ENCODE measurements around the gene USP27X.

Gene USP27X

GRCh38 chrX:49879656-49880277, 483 bp downstream of the USP27X start:
- peak overlapping the region; percentile 55 for H3K4me3 ChIP-seq (ENCODE audit: low read depth, low read length)
- no peak for DNase-seq (ENCODE audit: low read depth)

- DNase-seq (ENCODE audit: low read depth) = no peak
- no peak overlapping the region for H3K4me3 ChIP-seq (ENCODE audit: low read depth, low read length)
Measured at GRCh38 chrX:49880668-49881067, 1.4 kb downstream of the USP27X start.

- no peak overlapping the region for H3K4me3 ChIP-seq (ENCODE audit: low read depth, low read length)
- DNase-seq (ENCODE audit: low read depth) = no peak
Measured at GRCh38 chrX:49884290-49884862, 5.1 kb downstream of the USP27X start.

- H3K4me3 ChIP-seq (ENCODE audit: low read depth, low read length) = no peak overlapping the region
- no peak for DNase-seq (ENCODE audit: low read depth)
Measured at GRCh38 chrX:49892542-49892941, 13.3 kb downstream of the USP27X start.

- DNase-seq (ENCODE audit: low read depth) = no peak
- H3K4me3 ChIP-seq (ENCODE audit: low read depth, low read length) = no peak overlapping the region
Measured at GRCh38 chrX:49896951-49897350, 17.7 kb downstream of the USP27X start.

GRCh38 chrX:49901048-49901447, 21.8 kb downstream of the USP27X start:
- H3K4me3 ChIP-seq (ENCODE audit: low read depth, low read length) = no peak overlapping the region
- DNase-seq (ENCODE audit: low read depth) = no peak

- H3K4me3 ChIP-seq (ENCODE audit: low read depth, low read length) = no peak overlapping the region
- DNase-seq (ENCODE audit: low read depth) = no peak
Measured at GRCh38 chrX:49910344-49910743, 31.1 kb downstream of the USP27X start.

- no peak for DNase-seq (ENCODE audit: low read depth)
- no peak overlapping the region for H3K4me3 ChIP-seq (ENCODE audit: low read depth, low read length)
Measured at GRCh38 chrX:49912086-49912485, 32.8 kb downstream of the USP27X start.

GRCh38 chrX:49912861-49913260, 33.6 kb downstream of the USP27X start:
- DNase-seq (ENCODE audit: low read depth) = no peak
- H3K4me3 ChIP-seq (ENCODE audit: low read depth, low read length) = no peak overlapping the region

GRCh38 chrX:49915361-49916222, 36.3 kb downstream of the USP27X start:
- DNase-seq (ENCODE audit: low read depth) = no peak
- no peak overlapping the region for H3K4me3 ChIP-seq (ENCODE audit: low read depth, low read length)

- H3K4me3 ChIP-seq (ENCODE audit: low read depth, low read length) = no peak overlapping the region
- DNase-seq (ENCODE audit: low read depth) = no peak
Measured at GRCh38 chrX:49919617-49920016, 40.3 kb downstream of the USP27X start.

GRCh38 chrX:49921109-49921508, 41.8 kb downstream of the USP27X start:
- DNase-seq (ENCODE audit: low read depth) = no peak
- H3K4me3 ChIP-seq (ENCODE audit: low read depth, low read length) = no peak overlapping the region

- peak within 1 kb of the TSS; percentile 67 for H3K4me3 ChIP-seq (ENCODE audit: low read depth, low read length)
- peak; percentile 80 for DNase-seq (ENCODE audit: low read depth)
Measured at GRCh38 chrX:49922291-49923241, 43.3 kb downstream of the USP27X start, which contains the start of gene CLCN5. CLCN5 (plus strand) TSS chrX:49922596; CDS start chrX:49925299, 2,703 bp downstream.

GRCh38 chrX:49925176-49925575, 45.9 kb downstream of the USP27X start:
- H3K4me3 ChIP-seq (ENCODE audit: low read depth, low read length) = no peak overlapping the region
- no peak for DNase-seq (ENCODE audit: low read depth)

GRCh38 chrX:49930039-49930438, 50.8 kb downstream of the USP27X start:
- no peak for DNase-seq (ENCODE audit: low read depth)
- no peak overlapping the region for H3K4me3 ChIP-seq (ENCODE audit: low read depth, low read length)
